ENCODE data around the gene FAAP100.

FAAP100 gene

GRCh38 chr17:81499601-81499970, 52.6 kb downstream of the FAAP100 start:
- no peak for DNase-seq (ENCODE audit: low read depth)
- H3K4me3 ChIP-seq (ENCODE audit: low read length), result no peak overlapping the region
- no peak for TF ChIP-seq CTCF (conservative IDR thresholded peaks at IDR 0.05; ENCODE audit: low read depth, low read length)

GRCh38 chr17:81498953-81499600, 53.1 kb downstream of the FAAP100 start:
- TF ChIP-seq CTCF (conservative IDR thresholded peaks at IDR 0.05; ENCODE audit: low read depth, low read length), result no peak
- no peak overlapping the region for H3K4me3 ChIP-seq (ENCODE audit: low read length)
- no peak for DNase-seq (ENCODE audit: low read depth)

- TF ChIP-seq CTCF (conservative IDR thresholded peaks at IDR 0.05; ENCODE audit: low read depth, low read length), result no peak
- DNase-seq (ENCODE audit: low read depth), result no peak
- no peak overlapping the region for H3K4me3 ChIP-seq (ENCODE audit: low read length)
Observed at GRCh38 chr17:81494626-81495377, 57.4 kb downstream of the FAAP100 start.

- no peak for TF ChIP-seq CTCF (conservative IDR thresholded peaks at IDR 0.05; ENCODE audit: low read depth, low read length)
- H3K4me3 ChIP-seq (ENCODE audit: low read length), result no peak overlapping the region
- no peak for DNase-seq (ENCODE audit: low read depth)
Observed at GRCh38 chr17:81493198-81494038, 58.7 kb downstream of the FAAP100 start.

GRCh38 chr17:81492706-81493105, 59.4 kb downstream of the FAAP100 start:
- no peak overlapping the region for H3K4me3 ChIP-seq (ENCODE audit: low read length)
- no peak for DNase-seq (ENCODE audit: low read depth)
- no peak for TF ChIP-seq CTCF (conservative IDR thresholded peaks at IDR 0.05; ENCODE audit: low read depth, low read length)

- no peak overlapping the region for H3K4me3 ChIP-seq (ENCODE audit: low read length)
- DNase-seq (ENCODE audit: low read depth), result no peak
- no peak for TF ChIP-seq CTCF (conservative IDR thresholded peaks at IDR 0.05; ENCODE audit: low read depth, low read length)
Observed at GRCh38 chr17:81492202-81492601, 60.0 kb downstream of the FAAP100 start.

Data from retinal pigment epithelial cell (primary cell).